Hepatic stellate cell (primary cell): ENCODE measurements around the gene DIP2A.

Source experiments
- DNase-seq: peaks from one replicate; pipeline ENCODE4 v3.0.0; 2011; ENCODE audit warnings: low spot score

The DIP2A gene

DNA sequence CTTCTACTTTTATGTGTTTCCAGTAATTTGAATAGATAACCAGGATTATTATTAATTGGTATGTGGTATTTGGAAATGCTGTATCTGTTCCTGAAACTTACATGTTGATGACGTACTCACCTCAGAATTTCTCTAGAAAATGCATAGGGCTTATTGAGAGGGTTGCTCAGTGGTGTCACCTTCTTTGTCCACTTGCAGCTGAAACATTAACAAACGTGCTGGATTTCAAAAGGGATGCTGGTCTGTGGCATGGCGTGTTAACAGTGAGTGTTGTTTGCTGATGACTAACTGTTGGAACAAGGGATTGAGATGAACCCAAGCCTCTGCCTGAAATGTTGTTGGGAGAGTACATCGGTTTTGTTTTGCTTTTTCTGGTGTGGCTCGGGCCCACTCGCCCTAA lies 78.3 kb downstream of the DIP2A start:
- DNase-seq = no peak

GRCh38 chr21:46538262-46538661 lies 79.6 kb downstream of the DIP2A start:
- no peak for DNase-seq

GRCh38 chr21:46538851-46539666 lies 80.4 kb downstream of the DIP2A start:
- no peak for DNase-seq

GRCh38 chr21:46540087-46540710 lies 81.5 kb downstream of the DIP2A start:
- no peak for DNase-seq

- no peak for DNase-seq
Measured at GRCh38 chr21:46542588-46543124, 84.0 kb downstream of the DIP2A start.

GRCh38 chr21:46543306-46543705 lies 84.6 kb downstream of the DIP2A start:
- no peak for DNase-seq

GRCh38 chr21:46544003-46544402 lies 85.3 kb downstream of the DIP2A start:
- DNase-seq = no peak

- no peak for DNase-seq
Measured at GRCh38 chr21:46544824-46545223, 86.1 kb downstream of the DIP2A start.

DNA sequence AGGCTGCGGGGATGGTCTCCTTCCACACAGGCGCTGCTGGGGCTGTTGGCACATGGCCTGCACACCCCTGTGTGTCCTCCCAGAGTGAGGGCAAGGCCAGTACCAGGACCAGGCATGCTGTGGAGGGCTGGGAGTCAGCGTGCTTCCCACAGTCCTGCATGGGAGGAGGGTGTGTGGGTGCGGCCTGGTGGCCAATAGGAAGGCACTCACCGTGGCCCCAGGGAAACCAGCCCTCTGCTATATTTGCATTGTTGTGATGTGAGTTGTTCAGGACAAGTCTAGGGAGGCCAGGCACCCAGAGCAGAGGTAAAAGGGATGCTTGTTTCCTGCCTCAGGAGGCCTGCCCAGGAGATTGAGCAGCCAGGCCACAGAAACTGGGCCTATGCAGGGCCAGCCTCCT lies 86.7 kb downstream of the DIP2A start:
- DNase-seq = no peak

GRCh38 chr21:46545911-46546310 lies 87.2 kb downstream of the DIP2A start:
- no peak for DNase-seq

- DNase-seq = no peak
Measured at GRCh38 chr21:46546799-46547198, 88.1 kb downstream of the DIP2A start.

DNA sequence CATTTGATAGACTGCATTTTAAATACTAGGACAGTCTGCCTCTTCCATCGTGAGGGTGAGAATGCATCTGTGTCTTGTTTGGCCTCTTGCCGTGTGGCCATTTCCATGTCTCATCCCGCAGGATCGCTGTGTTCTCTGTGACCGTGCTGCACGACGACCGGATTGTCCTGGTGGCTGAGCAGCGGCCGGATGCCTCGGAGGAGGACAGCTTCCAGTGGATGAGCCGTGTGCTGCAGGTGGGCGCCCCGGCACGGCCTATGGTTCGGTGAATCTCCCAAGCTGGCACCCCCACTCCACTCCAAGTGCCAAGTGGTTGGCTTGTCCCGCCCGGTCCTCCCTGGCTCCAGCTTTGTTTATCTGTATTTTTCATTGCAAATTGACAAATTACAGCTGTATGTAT lies 91.0 kb downstream of the DIP2A start:
- DNase-seq = no peak

DNA sequence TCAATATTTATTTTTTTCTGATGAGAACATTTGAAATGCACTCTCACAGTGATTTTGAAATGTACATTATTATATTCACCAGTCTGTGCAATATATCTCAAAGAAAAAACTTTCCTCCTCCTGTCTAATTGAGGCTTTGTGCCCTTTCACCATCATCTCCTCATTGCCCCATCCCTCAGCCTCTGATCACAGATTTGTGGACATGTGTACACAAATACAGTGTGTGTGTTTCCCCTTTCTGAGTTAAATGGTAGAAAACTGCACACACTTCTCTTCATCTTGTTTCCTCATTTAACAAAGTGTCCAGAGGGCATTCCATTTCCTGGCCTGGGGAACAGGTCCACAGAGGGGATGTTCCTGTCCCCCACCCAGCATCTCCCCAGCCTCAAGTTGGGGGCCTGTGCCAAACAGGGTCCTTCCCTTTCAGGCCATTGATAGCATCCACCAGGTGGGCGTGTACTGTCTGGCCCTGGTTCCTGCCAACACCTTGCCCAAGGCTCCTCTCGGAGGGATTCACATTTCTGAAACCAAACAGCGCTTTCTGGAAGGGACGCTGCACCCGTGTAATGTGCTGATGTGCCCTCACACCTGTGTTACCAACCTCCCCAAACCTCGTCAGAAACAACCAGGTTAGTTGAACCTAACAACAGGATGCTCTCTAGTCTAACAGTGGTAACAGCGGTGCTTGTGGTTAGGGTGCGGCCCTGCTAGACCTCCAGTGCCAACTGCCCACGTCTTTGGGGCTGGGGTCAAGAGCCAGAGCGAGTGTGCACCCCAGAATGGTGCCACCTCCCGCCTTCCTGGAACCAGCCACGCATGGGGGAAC lies 91.6 kb downstream of the DIP2A start:
- no peak for DNase-seq

DNA sequence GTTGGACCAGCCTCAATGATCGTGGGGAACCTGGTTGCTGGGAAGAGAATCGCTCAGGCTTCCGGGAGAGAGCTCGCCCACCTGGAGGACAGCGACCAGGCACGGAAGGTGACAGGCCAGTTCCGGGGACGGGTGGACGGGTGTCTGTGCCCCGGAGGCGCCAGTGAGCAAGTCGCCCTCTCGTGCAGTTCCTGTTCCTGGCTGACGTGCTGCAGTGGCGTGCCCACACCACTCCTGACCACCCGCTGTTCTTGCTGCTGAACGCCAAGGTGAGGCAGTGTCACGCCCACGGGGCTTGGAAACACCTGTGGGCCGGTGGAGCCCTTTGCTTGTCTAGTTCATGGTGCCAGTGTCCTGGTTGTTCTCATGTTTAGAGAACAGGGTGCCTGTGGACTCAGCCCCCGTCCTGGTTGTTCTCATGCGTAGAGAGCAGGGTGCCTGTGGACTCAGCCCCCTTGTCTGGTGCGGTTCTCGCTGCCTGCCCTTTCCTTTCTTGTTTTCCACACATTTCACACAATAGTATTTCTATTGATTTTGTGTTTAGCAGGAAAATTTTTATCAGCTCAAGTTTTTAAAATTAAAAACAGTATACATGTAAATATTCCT lies 93.0 kb downstream of the DIP2A start:
- DNase-seq = no peak

DNA sequence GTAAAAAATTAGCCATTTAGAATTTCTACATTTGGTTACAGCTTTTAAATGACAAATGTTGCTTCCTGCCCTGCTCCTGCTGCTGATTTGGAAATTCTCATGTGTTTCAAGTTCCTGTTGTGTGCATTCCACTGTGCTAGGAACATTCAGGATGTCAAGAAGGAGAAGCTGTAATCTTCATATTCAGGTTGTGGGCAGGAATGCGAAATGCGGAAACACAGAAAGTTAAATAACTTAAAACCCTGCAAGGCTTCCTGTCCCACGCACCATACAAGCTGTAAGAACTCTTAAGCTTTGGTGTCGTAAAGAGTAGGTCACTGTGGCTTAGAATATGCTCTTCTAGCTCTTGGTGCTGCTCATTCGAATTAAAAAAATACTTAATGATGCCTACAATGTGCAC lies 93.6 kb downstream of the DIP2A start:
- no peak for DNase-seq

GRCh38 chr21:46552865-46553379 lies 94.2 kb downstream of the DIP2A start:
- no peak for DNase-seq

DNA sequence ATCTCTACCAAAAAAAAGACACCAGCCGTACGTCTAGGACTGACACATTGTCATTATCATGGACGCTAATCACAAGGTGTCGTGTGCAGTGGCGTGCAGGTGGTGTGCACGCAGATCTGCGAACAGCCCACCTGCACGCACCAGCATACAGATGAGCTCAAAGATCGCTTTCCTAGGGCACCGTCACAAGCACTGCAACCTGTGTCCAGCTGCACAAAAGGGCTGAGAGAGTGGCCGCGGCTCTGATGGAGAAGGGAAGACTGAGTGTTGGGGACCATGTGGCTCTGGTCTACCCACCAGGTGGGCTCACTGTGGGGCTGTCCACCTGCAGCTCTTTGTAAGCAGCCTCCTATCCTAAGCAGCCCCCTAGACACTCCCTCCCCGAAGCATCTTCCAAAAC lies 95.3 kb downstream of the DIP2A start:
- no peak for DNase-seq

- no peak for DNase-seq
Measured at GRCh38 chr21:46554431-46555224, 95.9 kb downstream of the DIP2A start.

GRCh38 chr21:46555225-46555617 lies 96.5 kb downstream of the DIP2A start:
- no peak for DNase-seq

DNA sequence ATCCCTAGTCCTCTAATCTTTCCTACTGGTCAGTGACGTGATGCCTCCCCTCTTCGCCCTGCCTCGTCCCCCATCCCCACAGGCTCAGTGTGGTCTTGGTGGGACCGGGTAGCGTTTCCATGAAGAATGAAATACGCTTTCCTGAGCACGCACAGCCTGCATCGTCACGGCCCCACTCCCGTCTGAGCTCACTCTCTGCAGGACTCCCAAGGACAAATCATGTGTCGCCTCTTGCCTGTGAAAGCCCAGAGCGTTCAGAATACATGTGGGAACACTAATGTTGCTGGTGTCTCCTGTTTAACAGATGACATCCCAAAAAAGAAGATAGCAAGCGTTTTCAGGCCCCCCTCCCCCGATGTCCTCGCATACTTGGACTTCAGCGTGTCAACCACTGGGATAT lies 97.0 kb downstream of the DIP2A start:
- no peak for DNase-seq

GRCh38 chr21:46556802-46557201 lies 98.1 kb downstream of the DIP2A start:
- no peak for DNase-seq
